Smooth muscle cell (in vitro differentiated cells): Measurements from ENCODE around the gene PLK4. TPM values are rescaled to one million over a fixed set of nuclear protein-coding genes. Genes with fewer than 3 reads are reported as not detected.
"Not testable (repeated sequence)": the region's sequence is repeated elsewhere in the genome, so short reads cannot be mapped to it uniquely, and the experiment has no call there.

Source experiments
- DNase-seq: peaks from one replicate; lab custom pipeline; 2025; ENCODE audit not compliant: unreplicated experiment; lab: John Stamatoyannopoulos, UW
- H2AFZ ChIP-seq: fragments of 200-600 bp; sonication (generic); 2 replicates; pipeline ENCODE4 v1.6.0; 2016; ENCODE audit warnings: antibody characterized with exemption, low read depth, mild to moderate bottlenecking
- H3F3A ChIP-seq: fragments of 200-600 bp; sonication (generic); 2 replicates; pipeline ENCODE4 v1.6.0; 2017; ENCODE audit warnings: antibody characterized with exemption, low read depth
- H3K27ac ChIP-seq: fragments of 200-600 bp; sonication (generic); 2 replicates; pipeline ENCODE4 v1.5.1; 2016; ENCODE audit warnings: low read depth, mild to moderate bottlenecking
- H3K27me3 ChIP-seq: fragments of 200-600 bp; sonication (generic); 2 replicates; pipeline ENCODE4 v1.6.1; 2016; ENCODE audit warnings: low read depth, mild to moderate bottlenecking
- H3K36me3 ChIP-seq: fragments of 200-600 bp; sonication (generic); 2 replicates; pipeline ENCODE4 v1.5.1; 2016; ENCODE audit warnings: low read depth
- H3K4me1 ChIP-seq: fragments of 200-600 bp; sonication (generic); 2 replicates; pipeline ENCODE4 v1.5.1; 2016; ENCODE audit warnings: low read depth
- H3K4me2 ChIP-seq: fragments of 200-600 bp; sonication (generic); 2 replicates; pipeline ENCODE4 v1.6.0; 2016; ENCODE audit warnings: mild to moderate bottlenecking
- H3K4me3 ChIP-seq: fragments of 200-600 bp; sonication (generic); 2 replicates; pipeline ENCODE4 v1.5.1; 2016; ENCODE audit warnings: mild to moderate bottlenecking
- H3K79me2 ChIP-seq: fragments of 200-600 bp; sonication (generic); 2 replicates; pipeline ENCODE4 v1.6.0; 2016; ENCODE audit warnings: low read depth, mild to moderate bottlenecking
- H3K9ac ChIP-seq: fragments of 200-600 bp; sonication (generic); 2 replicates; pipeline ENCODE4 v1.6.0; 2016; ENCODE audit warnings: low read depth
- H3K9me3 ChIP-seq: fragments of 200-600 bp; sonication (generic); replicated peaks from 2 replicates; pipeline ENCODE4 v1.5.1; 2016; ENCODE audit warnings: low read depth
- H4K20me1 ChIP-seq: fragments of 200-600 bp; sonication (generic); 2 replicates; pipeline ENCODE4 v1.6.0; 2016; ENCODE audit warnings: low read depth
- CTCF ChIP-seq: fragments of 200-600 bp; sonication (generic); IDR thresholded peaks from 2 replicates; pipeline ENCODE4 v1.5.1; 2017; ENCODE audit warnings: borderline replicate concordance, mild to moderate bottlenecking, antibody characterized with exemption; ENCODE audit not compliant: insufficient read depth, poor library complexity, severe bottlenecking
- WGBS: methylation state at CpG from one replicate; pipeline ENCODE4 v1.1.7; 2016; ENCODE audit warnings: low lambda C conversion rate; 5-methylcytosine and 5-hydroxymethylcytosine counted together
- polyA plus RNA-seq: library from polyadenylated mRNA; unstranded; fragments of >200 nt; fragmentation: Nextera tagmentation; extraction: Ambion mirVana; gene quantifications from 2 replicates; pipeline ENCODE4 v1.2.1, GENCODE V29; 2016
- total RNA-seq: library from RNA; depleted of rRNA; stranded (reverse); fragments of >200 nt; gene quantifications from 2 replicates; pipeline ENCODE4 v1.2.3, GENCODE V29; 2014

The PLK4 gene
- total and polyA plus RNA-seq, 2 experiments from 2014 or later = 6.9 to 10.1 TPM

GRCh38 chr4:127896528-127896927 lies 15.8 kb downstream of the PLK4 start:
- peaks cover 10% of the 10 kb centered on the region for H3K36me3 ChIP-seq
- DNase-seq = no peak
- H3K9ac ChIP-seq = no peak overlapping the region
- no peaks in the 10 kb centered on the region for H3K27me3 ChIP-seq
- no peak overlapping the region for H3K4me3 ChIP-seq
- H3K27ac ChIP-seq = no peak overlapping the region
- WGBS = 100% methylated on average over 1 of the region's 1 CpG
- no peaks in the 10 kb centered on the region for H3K4me1 ChIP-seq
- no peaks in the 10 kb centered on the region for H3K9me3 ChIP-seq
- H3F3A ChIP-seq = no peaks in the 10 kb centered on the region
- no peaks in the 10 kb centered on the region for H3K79me2 ChIP-seq
- no peak overlapping the region for H3K4me2 ChIP-seq
- no peak overlapping the region for H2AFZ ChIP-seq
- no peak for TF ChIP-seq CTCF
- no peaks in the 10 kb centered on the region for H4K20me1 ChIP-seq

- H3K4me3 ChIP-seq, H3K79me2 ChIP-seq, DNase-seq, H3K4me2 ChIP-seq, H4K20me1 ChIP-seq, H3K27ac ChIP-seq, H3K9ac ChIP-seq, H3K4me1 ChIP-seq, H3K36me3 ChIP-seq, H3F3A ChIP-seq, H3K9me3 ChIP-seq, H3K27me3 ChIP-seq, H2AFZ ChIP-seq: not testable (repeated sequence)
- 100% methylated on average over 4 of the region's 4 CpGs for WGBS
These were observed 19.0 kb downstream of the PLK4 start for GRCh38 chr4:127899682-127900081.

DNA sequence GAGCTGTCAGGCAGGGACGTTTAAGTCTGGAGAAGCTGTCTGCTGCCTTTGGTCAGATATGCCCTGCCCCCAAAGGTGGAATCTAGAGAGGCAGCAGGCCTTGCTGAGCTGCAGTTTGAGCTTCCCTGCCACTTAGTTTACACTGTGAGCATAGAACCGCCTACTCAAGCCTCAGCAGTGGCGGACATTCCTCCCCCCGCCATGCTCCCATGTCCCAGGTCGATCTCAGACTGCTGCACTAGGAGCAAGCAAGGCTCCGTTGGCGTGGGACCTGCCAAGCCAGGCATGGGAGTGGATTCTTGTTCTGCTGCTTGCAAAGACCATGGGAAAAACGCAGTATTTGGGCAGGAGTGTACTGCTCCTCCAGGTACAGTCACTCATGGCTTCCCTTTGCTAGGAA lies 24.3 kb downstream of the PLK4 start:
- no peak for DNase-seq
- H3K27me3 ChIP-seq = no peaks in the 10 kb centered on the region
- TF ChIP-seq CTCF = no peak
- H3K9ac ChIP-seq = no peak overlapping the region
- H2AFZ ChIP-seq = no peak overlapping the region
- no peak overlapping the region for H3K4me3 ChIP-seq
- no peaks in the 10 kb centered on the region for H3K79me2 ChIP-seq
- no peak overlapping the region for H3K4me2 ChIP-seq
- H3K9me3 ChIP-seq = no peaks in the 10 kb centered on the region
- H3K4me1 ChIP-seq = no peaks in the 10 kb centered on the region
- H3K27ac ChIP-seq = no peak overlapping the region
- no peaks in the 10 kb centered on the region for H3K36me3 ChIP-seq
- 85% methylated on average over 8 of the region's 8 CpGs for WGBS
- H4K20me1 ChIP-seq = no peaks in the 10 kb centered on the region
- H3F3A ChIP-seq = no peaks in the 10 kb centered on the region

DNA sequence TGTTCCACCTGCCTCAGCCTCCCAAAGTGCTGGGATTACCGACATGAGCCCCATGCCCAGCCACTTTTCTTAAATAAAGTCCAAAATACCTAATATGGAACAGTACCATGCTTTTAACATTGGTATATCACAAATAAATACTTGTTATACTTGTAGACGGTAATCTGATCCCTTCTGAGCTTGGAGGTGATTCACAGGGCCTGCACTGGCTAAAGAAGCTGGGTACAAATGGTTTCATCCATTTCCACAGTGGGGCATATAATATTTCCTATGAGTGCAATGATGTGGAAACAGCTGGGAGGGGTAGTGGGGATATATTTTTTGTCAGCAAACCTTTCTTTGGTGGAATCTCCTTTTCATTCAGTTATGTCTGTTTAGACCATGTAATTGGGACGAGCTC lies 35.8 kb downstream of the PLK4 start:
- Histone ChIP-seq H4K20me1 (no peaks in the 10 kb centered on the region), H3K79me2 (no peaks in the 10 kb centered on the region), H3K4me3 (no peak overlapping the region), H2AFZ (no peak overlapping the region), H3K27ac (no peak overlapping the region), H3K9ac (no peak overlapping the region), H3K4me1 (no peaks in the 10 kb centered on the region), H3F3A (no peaks in the 10 kb centered on the region), H3K9me3 (no peaks in the 10 kb centered on the region), H3K27me3 (no peaks in the 10 kb centered on the region), H3K36me3 (peaks cover 8% of the 10 kb centered on the region), H3K4me2 (no peak overlapping the region)
- no peak for TF ChIP-seq CTCF
- no peak for DNase-seq
- WGBS = 99% methylated on average over 3 of the region's 3 CpGs
